HCT116 (cell line): Measurements from ENCODE around the gene NELL1. TPM values are rescaled to one million over a fixed set of nuclear protein-coding genes. Genes with fewer than 3 reads are reported as not detected.
"Not testable (repeated sequence)": the region's sequence is repeated elsewhere in the genome, so short reads cannot be mapped to it uniquely, and the experiment has no call there.

Experiments
- ATAC-seq: fragments of 200-7000 bp; cut with Tn5 transposase; 2 replicates; pipeline ENCODE4 v1.9.1; 2020; ENCODE audit warnings: mild to moderate bottlenecking, moderate library complexity
- BruUV-seq: library from RNA; stranded (reverse); fragments of 400-500 nt; replicated peaks from 2 replicates; lab custom pipeline; 2021; lab: Mats Ljungman, UMichigan
- CTCF ChIA-PET: fragments of 300-600 bp; sonication (Branson Sonifier 250); formaldehyde crosslinking; loops from one replicate; lab custom pipeline; 2021; ENCODE audit warnings: antibody characterized with exemption; lab: Charles Lee
- POLR2A ChIA-PET: fragments of 300-600, 350-600 bp; sonication (Branson Sonifier 250); formaldehyde crosslinking; loops from one replicate; lab custom pipeline; 2021; ENCODE audit warnings: antibody characterized with exemption; lab: Charles Lee
- RAD21 ChIA-PET, 2 experiments: fragments of 300-600 bp; sonication (Branson Sonifier 250); formaldehyde crosslinking; loops; one replicate each; lab custom pipeline; 2023; ENCODE audit warnings: low total read pairs in 2 of 2; ENCODE audit not compliant: uncharacterized antibody in 2 of 2, unreplicated experiment in 2 of 2, low non-redundant PET in 1 of 2; lab: Charles Lee
- DNase-seq: peaks from one replicate; pipeline ENCODE4 v3.0.0-alpha.2; 2010; ENCODE audit warnings: low read depth, low spot score
- H2AFZ ChIP-seq: fragments of 200-600 bp; shearing (Covaris generic), sonication (generic); 2 replicates; pipeline ENCODE4 v1.6.1; 2017; ENCODE audit warnings: low read depth, mixed run types, mixed read lengths, antibody characterized with exemption, low read length; ENCODE audit not compliant: poor library complexity, severe bottlenecking
- H3K27ac ChIP-seq: 2 replicates; pipeline ENCODE4 v1.5.1; 2012; ENCODE audit warnings: low read depth, low read length
- H3K27me3 ChIP-seq: fragments of 200-600 bp; sonication (generic); 2 replicates; pipeline ENCODE4 v1.6.1; 2016; ENCODE audit warnings: mixed run types, low read length, mixed read lengths; ENCODE audit not compliant: insufficient read depth
- H3K36me3 ChIP-seq, 2 experiments: fragments of 200-500 bp in 1 of 2; fragments of 200-600 bp in 1 of 2; sonication (Bioruptor generic) in 1 of 2; sonication (generic) in 1 of 2; 2 replicates each; pipeline versions ENCODE4 v1.5.1 to v1.6.1; 2014 to 2016; ENCODE audit warnings: low read length in 2 of 2, inconsistent platforms in 1 of 2, mixed read lengths in 1 of 2, mixed run types in 1 of 2; ENCODE audit not compliant: insufficient read depth in 2 of 2, control insufficient read depth in 1 of 2
- H3K4me1 ChIP-seq, 2 experiments: fragments of 200-600 bp in 1 of 2; sonication (generic) in 1 of 2; 2 replicates each; pipeline versions ENCODE4 v1.5.1 to v1.6.1; 2012 to 2017; ENCODE audit warnings: low read length in 2 of 2, inconsistent platforms in 1 of 2, mild to moderate bottlenecking in 1 of 2, mixed read lengths in 1 of 2, mixed run types in 1 of 2, moderate library complexity in 1 of 2; ENCODE audit not compliant: insufficient read depth in 2 of 2, control insufficient read depth in 1 of 2
- H3K4me2 ChIP-seq: fragments of 200-600 bp; sonication (generic); 2 replicates; pipeline ENCODE4 v1.6.1; 2017; ENCODE audit warnings: mixed run types, low read length, mixed read lengths
- H3K4me3 ChIP-seq, 2 experiments: fragments of 200-600 bp in 1 of 2; sonication (generic) in 1 of 2; replicated peaks in 1 of 2; 2 replicates each; pipeline ENCODE4 v1.5.1; 2011 to 2016; ENCODE audit warnings: low read length in 2 of 2, control low read depth in 1 of 2, low read depth in 1 of 2, mild to moderate bottlenecking in 1 of 2, mixed read lengths in 1 of 2, mixed run types in 1 of 2
- H3K79me2 ChIP-seq: fragments of 200-600 bp; sonication (generic); 2 replicates; pipeline ENCODE4 v1.6.1; 2017; ENCODE audit warnings: mild to moderate bottlenecking, mixed run types, low read length, moderate library complexity, mixed read lengths; ENCODE audit not compliant: insufficient read depth
- H3K9ac ChIP-seq: fragments of 200-600 bp; sonication (generic); 2 replicates; pipeline ENCODE4 v1.6.1; 2016; ENCODE audit warnings: low read length, mixed read lengths
- H3K9me2 ChIP-seq: fragments of 200-600 bp; sonication (generic), shearing (Covaris generic); 2 replicates; pipeline ENCODE4 v1.6.1; 2017; ENCODE audit warnings: mixed run types, mild to moderate bottlenecking, moderate library complexity; ENCODE audit not compliant: insufficient read depth
- H3K9me3 ChIP-seq, 2 experiments: fragments of 200-500 bp in 1 of 2; fragments of 200-600 bp in 1 of 2; sonication (Bioruptor generic) in 1 of 2; sonication (generic) in 1 of 2; 2 replicates each; pipeline ENCODE4 v1.6.1; 2014 to 2017; ENCODE audit warnings: low read length in 2 of 2, mixed read lengths in 2 of 2, inconsistent platforms in 1 of 2, low read depth in 1 of 2, mild to moderate bottlenecking in 1 of 2, mixed run types in 1 of 2, moderate library complexity in 1 of 2; ENCODE audit not compliant: control insufficient read depth in 1 of 2, insufficient read depth in 1 of 2
- H4K20me1 ChIP-seq: fragments of 200-600 bp; sonication (generic), shearing (Covaris generic); 2 replicates; pipeline ENCODE4 v1.6.1; 2017; ENCODE audit warnings: mixed run types, mild to moderate bottlenecking, moderate library complexity; ENCODE audit not compliant: insufficient read depth
- CBX3 ChIP-seq: IDR thresholded peaks from 2 replicates; pipeline ENCODE4 v1.6.1; 2012; ENCODE audit warnings: low read depth
- EZH2phosphoT487 ChIP-seq: fragments of 200-600 bp; IDR thresholded peaks from 2 replicates; pipeline ENCODE4 v1.6.1; 2018; ENCODE audit warnings: antibody characterized with exemption, borderline replicate concordance
- FOSL1 ChIP-seq: IDR thresholded peaks from 2 replicates; pipeline ENCODE4 v1.6.1; 2012; ENCODE audit warnings: low read depth
- JUND ChIP-seq: IDR thresholded peaks from 2 replicates; pipeline ENCODE4 v1.6.1; 2012
- intact Hi-C: fragments of 100-400 bp; cut with micrococcal nuclease; formaldehyde crosslinking; loops from 2 replicates; pipeline ENCODE4 v1.10.0; 2022
- total RNA-seq: library from RNA; stranded (reverse); gene quantifications from one replicate; pipeline ENCODE4 v1.2.1, GENCODE V29; 2021; ENCODE audit not compliant: unreplicated experiment
- TF ChIP-seq, protein P1 (sequence below): IDR thresholded peaks from 2 replicates; pipeline ENCODE4 v1.6.1; 2012; ENCODE audit warnings: low read depth

NELL1 gene
- total RNA-seq, 1 experiment from 2014 or later = not detected

DNA sequence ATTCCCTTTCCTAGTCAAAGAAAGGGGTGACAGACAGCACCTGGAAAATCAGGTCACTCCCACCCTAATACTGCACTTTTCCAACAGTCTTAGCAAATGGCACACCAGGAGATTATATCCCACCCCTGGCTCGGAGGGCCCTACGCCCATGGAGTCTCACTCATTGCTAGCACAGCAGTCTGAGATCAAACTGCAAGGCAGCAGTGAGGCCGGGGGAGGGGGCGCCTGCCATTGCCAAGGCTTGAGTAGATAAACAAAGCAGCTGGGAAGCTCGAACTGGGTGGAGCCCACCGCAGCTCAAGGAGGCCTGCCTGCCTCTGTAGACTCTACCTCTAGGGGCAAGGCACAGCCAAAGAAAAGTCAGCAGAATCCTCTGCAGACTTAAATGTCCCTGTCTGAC is 602.8 kb downstream of the NELL1 start:
- DNase-seq, H3K9ac ChIP-seq, ATAC-seq, BruUV-seq, CTCF ChIA-PET, H4K20me1 ChIP-seq, H3K27me3 ChIP-seq, H2AFZ ChIP-seq, intact Hi-C loops, RAD21 ChIA-PET, H3K27ac ChIP-seq, H3K4me3 ChIP-seq, H3K4me1 ChIP-seq, H3K9me2 ChIP-seq, H3K79me2 ChIP-seq, H3K4me2 ChIP-seq, H3K36me3 ChIP-seq, POLR2A ChIA-PET: not testable (repeated sequence)
- H3K9me3 ChIP-seq = peaks cover 11% of the 10 kb centered on the region in 2 experiments; a peak in 2 of 4 replicates

DNA sequence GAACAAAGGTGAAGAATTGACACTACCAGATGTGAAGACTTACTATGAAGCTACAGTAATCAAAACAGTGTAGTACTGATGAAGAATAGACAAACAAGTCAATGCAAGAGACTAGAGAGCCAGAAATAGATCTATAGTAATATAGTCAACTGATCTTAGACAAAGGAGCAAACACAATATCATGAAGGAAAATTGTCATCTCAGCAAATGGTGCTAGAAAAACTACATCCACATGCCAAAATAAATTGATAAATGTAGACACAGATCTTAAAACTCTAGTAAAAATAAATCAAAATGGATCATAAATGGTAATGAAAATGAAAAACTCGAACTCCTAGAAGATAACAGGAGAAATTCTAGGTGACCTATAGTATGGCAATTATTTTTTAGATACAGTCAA is 609.5 kb downstream of the NELL1 start:
- BruUV-seq = no TSS peak
- H3K79me2 ChIP-seq = no peaks in the 10 kb centered on the region
- H3K9me2 ChIP-seq = no peaks in the 10 kb centered on the region
- intact Hi-C loops = no loop called here
- RAD21 ChIA-PET = no interaction called here
- no peaks in the 10 kb centered on the region for H3K27me3 ChIP-seq
- peaks cover 0 to 3% of the 10 kb centered on the region in 2 experiments; a peak in 2 of 4 replicates for H3K9me3 ChIP-seq
- no peaks in the 10 kb centered on the region for H3K4me1 ChIP-seq
- no peak overlapping the region for H2AFZ ChIP-seq
- POLR2A ChIA-PET = no interaction called here
- no peak for ATAC-seq
- no peak overlapping the region for H3K4me2 ChIP-seq
- no peaks in the 10 kb centered on the region for H3K36me3 ChIP-seq
- no peak overlapping the region for H3K9ac ChIP-seq
- H3K4me3 ChIP-seq = no peak overlapping the region
- CTCF ChIA-PET = no interaction called here
- no peak overlapping the region for H3K27ac ChIP-seq
- TF ChIP-seq FOSL1 = no peak
- no peak for TF ChIP-seq JUND
- no peak for TF ChIP-seq EZH2phosphoT487
- no peak for TF ChIP-seq CBX3
- TF ChIP-seq, protein P1, sequence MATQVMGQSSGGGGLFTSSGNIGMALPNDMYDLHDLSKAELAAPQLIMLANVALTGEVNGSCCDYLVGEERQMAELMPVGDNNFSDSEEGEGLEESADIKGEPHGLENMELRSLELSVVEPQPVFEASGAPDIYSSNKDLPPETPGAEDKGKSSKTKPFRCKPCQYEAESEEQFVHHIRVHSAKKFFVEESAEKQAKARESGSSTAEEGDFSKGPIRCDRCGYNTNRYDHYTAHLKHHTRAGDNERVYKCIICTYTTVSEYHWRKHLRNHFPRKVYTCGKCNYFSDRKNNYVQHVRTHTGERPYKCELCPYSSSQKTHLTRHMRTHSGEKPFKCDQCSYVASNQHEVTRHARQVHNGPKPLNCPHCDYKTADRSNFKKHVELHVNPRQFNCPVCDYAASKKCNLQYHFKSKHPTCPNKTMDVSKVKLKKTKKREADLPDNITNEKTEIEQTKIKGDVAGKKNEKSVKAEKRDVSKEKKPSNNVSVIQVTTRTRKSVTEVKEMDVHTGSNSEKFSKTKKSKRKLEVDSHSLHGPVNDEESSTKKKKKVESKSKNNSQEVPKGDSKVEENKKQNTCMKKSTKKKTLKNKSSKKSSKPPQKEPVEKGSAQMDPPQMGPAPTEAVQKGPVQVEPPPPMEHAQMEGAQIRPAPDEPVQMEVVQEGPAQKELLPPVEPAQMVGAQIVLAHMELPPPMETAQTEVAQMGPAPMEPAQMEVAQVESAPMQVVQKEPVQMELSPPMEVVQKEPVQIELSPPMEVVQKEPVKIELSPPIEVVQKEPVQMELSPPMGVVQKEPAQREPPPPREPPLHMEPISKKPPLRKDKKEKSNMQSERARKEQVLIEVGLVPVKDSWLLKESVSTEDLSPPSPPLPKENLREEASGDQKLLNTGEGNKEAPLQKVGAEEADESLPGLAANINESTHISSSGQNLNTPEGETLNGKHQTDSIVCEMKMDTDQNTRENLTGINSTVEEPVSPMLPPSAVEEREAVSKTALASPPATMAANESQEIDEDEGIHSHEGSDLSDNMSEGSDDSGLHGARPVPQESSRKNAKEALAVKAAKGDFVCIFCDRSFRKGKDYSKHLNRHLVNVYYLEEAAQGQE = no peak
- DNase-seq = no peak
- H4K20me1 ChIP-seq = no peaks in the 10 kb centered on the region
